D341Med (cell line): ENCODE data around the gene NECTIN1.
A peak's percentile ranks its signal among the peaks of the same experiment; 100 is the strongest.

Experiments used
- DNase-seq: peaks from one replicate; pipeline ENCODE4 v3.0.0; 2012; ENCODE audit warnings: low spot score

The NECTIN1 gene

GRCh38 chr11:119640541-119640940 is 88.5 kb downstream of the NECTIN1 start:
- no peak for DNase-seq

- DNase-seq = no peak
Observed at GRCh38 chr11:119639642-119640205, 89.3 kb downstream of the NECTIN1 start.

DNA sequence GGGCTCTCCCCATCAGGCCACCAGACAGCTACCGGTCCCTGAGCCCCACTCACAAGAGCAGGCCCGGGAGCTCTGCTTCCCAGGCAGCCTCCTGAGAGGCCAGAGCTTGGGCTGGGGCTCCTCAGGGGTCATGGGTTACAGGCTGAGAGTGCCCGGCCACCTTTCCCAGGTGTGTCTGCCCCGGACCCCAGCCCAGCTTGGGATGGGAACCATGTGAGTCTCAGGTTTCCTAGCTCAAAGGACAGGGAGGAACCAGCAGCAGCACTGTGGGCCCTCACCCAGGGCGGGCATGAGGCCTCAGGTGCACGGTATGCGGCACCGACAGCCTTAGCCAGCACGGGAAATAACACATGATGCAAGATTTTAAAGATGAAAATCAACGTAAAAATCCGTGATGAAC is 90.1 kb downstream of the NECTIN1 start:
- no peak for DNase-seq

GRCh38 chr11:119637481-119637880 is 91.5 kb downstream of the NECTIN1 start:
- DNase-seq = no peak

DNA sequence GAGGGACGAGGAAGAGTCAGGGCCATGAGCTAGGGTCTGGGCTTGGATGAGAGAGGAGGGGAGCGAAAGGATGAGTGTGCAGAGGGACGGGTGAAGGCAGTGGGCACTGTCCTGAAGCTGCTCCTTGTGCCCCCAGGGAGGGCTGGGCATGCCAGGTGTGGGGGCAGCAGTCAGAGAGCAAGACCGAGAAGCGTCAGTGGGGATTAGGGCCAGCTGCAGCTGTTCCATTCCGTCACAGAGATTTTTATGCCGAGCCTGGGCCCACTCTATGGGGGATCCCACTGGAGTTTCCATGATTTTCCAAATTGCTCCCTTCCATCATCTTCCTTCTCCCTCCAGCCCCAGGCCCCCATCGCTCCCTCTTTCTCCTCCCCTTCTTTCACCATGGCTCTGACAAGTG is 93.2 kb downstream of the NECTIN1 start:
- no peak for DNase-seq

DNA sequence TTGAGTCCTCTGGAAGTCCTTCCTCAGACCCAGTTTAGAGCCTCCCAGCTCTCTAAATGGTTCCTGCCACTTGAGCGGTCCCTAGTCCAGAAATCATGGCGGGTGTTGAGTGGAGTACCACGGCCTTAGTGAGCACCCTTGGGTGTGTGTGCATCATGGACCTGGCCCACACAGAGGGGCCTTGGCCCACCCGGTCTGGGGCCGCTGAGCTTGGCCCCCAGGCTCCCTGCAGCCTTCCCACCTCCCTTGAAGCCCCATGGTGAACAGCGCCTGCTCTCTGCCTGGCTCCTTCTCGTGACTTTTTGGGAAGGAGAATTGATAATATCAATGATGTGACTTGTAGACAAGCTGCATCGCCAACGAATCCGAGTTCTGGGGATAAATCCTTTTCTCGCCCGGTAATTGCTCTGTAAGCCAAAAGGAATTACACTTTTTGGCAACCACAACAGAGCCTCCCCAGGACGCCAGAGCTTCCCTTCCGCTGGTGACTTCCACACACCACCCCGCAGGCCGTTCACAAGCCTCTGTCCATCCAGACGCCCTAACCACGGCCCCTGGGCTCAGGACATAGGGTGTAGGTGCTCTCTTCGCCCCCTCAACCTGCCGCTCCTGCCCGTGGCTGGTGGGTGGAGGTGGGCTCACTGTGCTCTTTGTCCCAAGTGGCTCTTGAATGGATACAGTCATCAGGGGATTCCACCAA is 93.8 kb downstream of the NECTIN1 start:
- DNase-seq = no peak

- DNase-seq = no peak
Observed at GRCh38 chr11:119634301-119634700, 94.7 kb downstream of the NECTIN1 start.

GRCh38 chr11:119629834-119630624 is 99.0 kb downstream of the NECTIN1 start:
- DNase-seq = no peak

GRCh38 chr11:119629085-119629484 is 99.9 kb downstream of the NECTIN1 start:
- no peak for DNase-seq

DNA sequence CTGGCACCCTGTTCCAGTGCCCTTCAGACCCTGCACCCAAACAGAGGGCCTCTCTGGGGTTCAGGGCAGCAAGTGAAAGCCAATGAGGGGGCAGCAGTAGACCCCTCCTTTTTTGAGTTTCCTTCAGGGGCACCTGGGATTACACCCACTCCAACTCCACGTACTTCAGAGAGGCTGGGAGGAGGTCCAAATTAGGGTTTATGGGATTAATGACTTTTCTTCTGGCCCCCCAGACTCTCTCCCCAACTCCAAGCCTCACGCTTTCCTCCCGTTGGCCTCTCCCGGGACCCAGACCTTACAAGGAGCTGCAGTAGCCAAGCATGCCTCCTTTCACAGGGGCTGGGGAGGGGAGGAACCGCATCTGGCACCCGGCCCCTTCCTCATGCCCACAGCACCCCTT is 101.7 kb downstream of the NECTIN1 start:
- DNase-seq = peak; percentile 75

DNA sequence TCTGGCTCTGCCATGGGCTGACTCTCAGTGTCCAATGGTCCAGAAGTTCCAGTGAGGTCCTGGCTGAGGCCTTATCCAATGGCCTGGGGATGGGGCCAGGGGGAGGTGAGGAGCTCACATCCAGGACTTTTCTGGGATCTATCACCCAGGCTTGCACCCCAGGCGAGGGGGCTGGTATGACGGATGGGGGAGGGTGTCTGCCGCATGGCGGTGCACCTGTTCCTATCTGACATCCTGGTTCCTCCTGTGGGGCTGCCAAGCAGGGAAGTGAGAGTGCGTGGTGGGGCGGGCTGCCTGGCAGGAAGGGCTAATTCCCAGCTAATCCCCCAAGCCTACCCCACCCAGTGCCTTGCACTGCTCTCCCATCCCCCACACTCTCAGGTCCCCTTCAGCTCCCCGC is 102.1 kb downstream of the NECTIN1 start:
- DNase-seq = peak; percentile 91

DNA sequence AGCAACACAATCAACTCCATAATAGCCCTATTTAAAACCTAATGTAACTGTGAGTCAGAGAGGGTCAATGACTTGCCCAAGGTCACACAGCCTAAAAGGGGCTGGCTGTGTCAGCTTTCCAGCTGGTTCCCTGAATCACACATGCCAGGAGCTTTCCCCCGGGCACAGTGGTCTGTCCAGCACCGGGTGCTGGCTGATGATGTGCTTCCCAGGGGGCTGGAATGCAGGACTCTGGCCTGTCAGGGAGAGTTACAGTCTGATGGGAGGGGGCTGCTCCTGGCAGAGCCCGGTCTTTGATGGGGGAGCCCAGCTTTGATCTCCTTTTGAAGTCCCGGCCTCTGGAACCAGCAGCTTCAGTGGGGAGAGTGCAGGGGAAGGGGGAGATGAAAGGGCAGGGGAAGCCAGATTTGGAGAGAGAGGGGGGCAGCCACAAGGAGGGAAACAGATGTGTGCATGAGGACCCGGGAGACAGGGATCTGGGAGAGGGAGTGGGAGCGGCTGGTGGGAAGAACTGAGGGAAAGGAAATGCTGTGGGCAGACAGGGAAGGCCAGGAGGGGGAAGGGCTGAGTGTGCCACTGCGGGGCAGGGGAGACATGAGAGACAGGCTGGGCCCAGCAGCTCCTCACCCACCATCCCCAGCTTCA is 102.7 kb downstream of the NECTIN1 start:
- DNase-seq = peak; percentile 71

DNA sequence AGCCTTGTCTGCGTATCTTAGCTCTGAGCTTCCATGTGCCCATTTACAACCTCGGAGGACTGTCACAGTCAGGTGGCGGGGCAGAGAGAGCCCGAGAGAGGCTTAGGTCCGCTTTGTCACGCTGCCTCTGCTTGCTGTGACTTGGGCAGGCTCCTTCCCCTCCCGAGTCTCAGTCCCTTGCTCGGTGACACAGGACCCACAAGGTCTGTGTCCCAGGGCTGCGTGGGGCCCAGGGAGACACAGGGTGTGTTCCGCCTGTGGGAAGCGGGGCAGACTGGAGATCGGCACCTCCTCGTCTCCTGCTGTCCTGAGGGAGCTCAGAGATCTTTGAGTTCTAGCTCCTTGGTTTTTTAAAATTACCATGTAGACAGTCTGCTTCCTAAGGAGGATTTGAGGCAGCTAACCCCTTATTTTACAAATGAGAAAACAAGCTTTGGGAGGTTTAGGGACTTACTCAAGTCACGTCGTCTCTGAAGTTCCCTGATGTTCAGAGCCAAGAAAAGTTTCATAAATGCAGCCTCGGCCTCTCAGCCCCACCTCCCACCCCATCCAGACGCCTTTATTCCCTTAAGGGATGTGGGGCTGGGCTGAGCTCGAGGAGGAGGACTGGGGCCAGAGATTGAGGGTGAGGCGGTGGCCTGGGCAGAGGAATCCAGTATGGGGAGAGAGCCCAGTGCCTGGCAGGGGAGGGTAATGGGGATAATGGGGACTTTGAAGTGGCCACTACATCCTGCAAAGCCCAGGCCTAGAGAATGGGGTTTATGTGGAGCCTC is 103.6 kb downstream of the NECTIN1 start:
- DNase-seq = no peak

GRCh38 chr11:119624629-119625028 is 104.4 kb downstream of the NECTIN1 start:
- no peak for DNase-seq

GRCh38 chr11:119624102-119624615 is 104.8 kb downstream of the NECTIN1 start:
- peak; percentile 78 for DNase-seq

DNA sequence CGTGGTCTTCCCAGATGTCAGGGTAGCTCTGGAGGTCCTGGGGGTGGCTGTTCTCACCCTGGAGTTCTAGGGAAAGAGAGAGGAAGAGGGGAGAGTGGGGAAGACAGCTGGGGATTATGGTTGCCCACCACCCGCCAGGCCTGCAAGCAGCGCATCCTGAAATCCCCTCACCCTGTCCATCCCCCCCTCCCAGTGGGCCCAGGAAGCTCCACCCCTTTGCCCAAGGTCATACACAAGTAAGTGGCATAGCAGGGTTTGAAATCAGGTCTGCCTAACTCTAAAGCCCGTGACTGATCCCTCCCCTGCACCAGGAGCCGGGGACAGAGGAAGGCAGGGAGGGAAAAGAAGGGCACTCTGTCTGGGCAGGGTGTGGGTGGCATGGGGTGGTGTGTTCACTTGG is 105.3 kb downstream of the NECTIN1 start:
- DNase-seq = no peak

DNA sequence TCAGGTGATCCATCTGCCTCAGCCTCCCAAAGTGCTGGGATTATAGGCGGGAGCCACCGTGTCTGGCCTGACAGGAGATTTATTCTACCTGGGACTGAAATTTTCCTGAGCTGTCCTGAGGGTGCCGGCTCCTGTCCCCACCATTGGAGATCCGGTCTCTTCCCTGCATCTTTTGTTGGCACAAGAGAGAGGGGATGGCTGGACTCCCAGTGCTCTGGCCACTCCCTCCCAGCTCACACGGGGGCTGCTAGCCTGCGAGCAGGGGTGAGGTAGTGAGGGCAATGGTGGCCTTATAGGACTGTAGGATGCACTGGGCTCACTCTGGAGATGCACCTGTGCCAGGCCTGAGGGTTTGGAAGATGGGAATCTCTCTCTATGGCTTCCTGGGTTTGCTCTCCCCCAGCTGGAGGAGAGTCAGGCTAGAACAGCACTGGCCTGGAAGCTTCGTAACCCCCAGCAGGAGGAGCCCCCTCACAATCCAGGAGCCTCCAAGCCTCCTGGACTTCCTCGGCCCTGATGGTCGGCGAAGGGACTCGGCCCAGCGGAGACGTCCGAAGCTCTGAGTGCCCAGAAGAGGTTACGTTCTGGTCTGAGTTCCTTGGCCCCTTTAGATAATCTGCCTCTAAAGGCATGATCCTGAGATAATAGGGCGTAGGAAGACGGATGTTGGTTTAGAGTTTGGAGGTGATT is 106.4 kb downstream of the NECTIN1 start:
- no peak for DNase-seq

GRCh38 chr11:119619665-119620064 is 109.3 kb downstream of the NECTIN1 start:
- DNase-seq = no peak

DNA sequence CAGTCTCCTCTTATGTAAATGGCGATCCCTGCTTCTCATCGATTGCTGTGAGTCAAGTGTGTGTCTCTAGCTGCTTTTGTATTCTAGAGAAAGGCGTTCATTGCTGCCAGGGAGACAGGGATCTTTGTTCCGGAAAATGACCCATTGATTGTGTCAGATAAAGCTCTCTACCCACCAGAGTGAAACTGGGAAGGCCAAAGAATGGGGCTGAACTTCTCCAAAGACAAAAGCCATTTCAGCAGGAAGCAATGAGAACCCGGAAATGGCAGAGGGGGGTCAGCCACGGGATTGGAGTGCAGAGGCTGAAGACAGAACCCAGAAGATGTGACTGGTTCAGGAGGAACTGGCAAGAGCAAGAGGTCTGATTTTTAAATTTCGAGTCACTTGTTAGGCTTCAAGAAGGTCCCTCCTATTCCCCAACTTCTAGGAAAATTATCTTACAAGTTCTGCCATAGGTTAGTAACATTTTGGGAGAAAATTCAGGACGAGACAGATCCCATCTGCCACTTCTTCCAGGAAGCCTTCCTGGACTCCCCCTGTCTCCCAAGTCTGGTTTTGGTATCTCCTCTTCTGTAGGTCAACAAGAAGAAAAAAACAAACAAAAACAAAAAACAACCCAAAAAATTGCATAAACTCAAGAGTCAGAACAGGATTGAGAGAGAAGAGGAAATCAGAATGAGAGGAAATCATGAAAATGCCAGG is 110.6 kb downstream of the NECTIN1 start:
- DNase-seq = no peak

DNA sequence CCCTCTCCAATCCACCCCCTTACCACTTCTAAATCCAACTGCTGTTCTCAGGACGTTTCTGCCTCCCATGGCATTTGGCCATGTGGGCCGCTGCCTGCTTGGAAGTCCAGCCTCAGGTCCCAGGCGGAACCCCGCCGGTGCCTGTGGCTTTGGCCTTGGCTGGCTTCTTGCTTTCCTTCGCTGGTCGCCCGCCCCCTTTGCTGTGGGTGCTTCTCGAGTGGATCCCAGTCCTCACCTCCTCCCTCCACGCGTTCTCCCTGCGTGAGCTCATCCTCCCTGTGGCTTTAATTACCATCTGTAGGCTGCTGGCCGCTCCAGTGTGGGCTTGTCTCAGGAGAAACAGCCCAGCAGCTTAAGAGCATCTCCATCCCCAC is 111.7 kb downstream of the NECTIN1 start:
- DNase-seq = no peak
